ENCODE data around the gene UHMK1.

The UHMK1 gene

GRCh38 chr1:162527314-162527713 lies 29.7 kb downstream of the UHMK1 start:
- no peak for DNase-seq (ENCODE audit: low read depth, low spot score)

GRCh38 chr1:162530307-162530987 lies 32.8 kb downstream of the UHMK1 start:
- no peak for DNase-seq (ENCODE audit: low read depth, low spot score)

- no peak for DNase-seq (ENCODE audit: low read depth, low spot score)
Measured at GRCh38 chr1:162530988-162531319, 33.3 kb downstream of the UHMK1 start.

GRCh38 chr1:162535501-162535900 lies 37.9 kb downstream of the UHMK1 start:
- DNase-seq (ENCODE audit: low read depth, low spot score) = no peak

GRCh38 chr1:162536511-162536910 lies 38.9 kb downstream of the UHMK1 start:
- no peak for DNase-seq (ENCODE audit: low read depth, low spot score)

- no peak for DNase-seq (ENCODE audit: low read depth, low spot score)
Measured at GRCh38 chr1:162537216-162537615, 39.6 kb downstream of the UHMK1 start.

GRCh38 chr1:162538815-162539431 lies 41.3 kb downstream of the UHMK1 start:
- DNase-seq (ENCODE audit: low read depth, low spot score) = no peak

GRCh38 chr1:162541619-162542141 lies 44.1 kb downstream of the UHMK1 start:
- no peak for DNase-seq (ENCODE audit: low read depth, low spot score)

- no peak for DNase-seq (ENCODE audit: low read depth, low spot score)
Measured at GRCh38 chr1:162543228-162543627, 45.6 kb downstream of the UHMK1 start.

- no peak for DNase-seq (ENCODE audit: low read depth, low spot score)
Measured at GRCh38 chr1:162548170-162548569, 50.6 kb downstream of the UHMK1 start.

- DNase-seq (ENCODE audit: low read depth, low spot score) = no peak
Measured at GRCh38 chr1:162549001-162549400, 51.4 kb downstream of the UHMK1 start.

GRCh38 chr1:162550925-162551324 lies 53.3 kb downstream of the UHMK1 start:
- no peak for DNase-seq (ENCODE audit: low read depth, low spot score)

- no peak for DNase-seq (ENCODE audit: low read depth, low spot score)
Measured at GRCh38 chr1:162551969-162552683, 54.5 kb downstream of the UHMK1 start.

GRCh38 chr1:162552684-162553252 lies 55.1 kb downstream of the UHMK1 start:
- no peak for DNase-seq (ENCODE audit: low read depth, low spot score)

GRCh38 chr1:162554258-162554657 lies 56.6 kb downstream of the UHMK1 start:
- DNase-seq (ENCODE audit: low read depth, low spot score) = no peak

GRCh38 chr1:162557536-162557935 lies 59.9 kb downstream of the UHMK1 start:
- no peak for DNase-seq (ENCODE audit: low read depth, low spot score)

GRCh38 chr1:162560303-162561036 lies 62.9 kb downstream of the UHMK1 start:
- no peak for DNase-seq (ENCODE audit: low read depth, low spot score)

GRCh38 chr1:162561037-162561615 lies 63.5 kb downstream of the UHMK1 start:
- peak; percentile 94 for DNase-seq (ENCODE audit: low read depth, low spot score)

- DNase-seq (ENCODE audit: low read depth, low spot score) = no peak
Measured at GRCh38 chr1:162561616-162562469, 64.2 kb downstream of the UHMK1 start, which contains the start of gene UAP1. Gene UAP1, plus strand, starts transcription at chr1:162561722. Its CDS starts 4,347 bp downstream, at chr1:162566069.

- no peak for DNase-seq (ENCODE audit: low read depth, low spot score)
Measured at GRCh38 chr1:162562470-162562828, 64.8 kb downstream of the UHMK1 start.

Data from activated CD4-positive, CD25-positive, alpha-beta regulatory T cell treated with anti-CD3 and anti-CD28 coated beads, Interleukin-2, amount 50 U/mL, for 16 hours (primary cell).